NOMO-1 (cell line): Measurements from ENCODE around the gene HENMT1.
A peak's percentile ranks its signal among the peaks of the same experiment; 100 is the strongest.

Experiments used
- DNase-seq, 2 experiments: peaks; one replicate each; lab custom pipeline; 2025; ENCODE audit not compliant: unreplicated experiment in 2 of 2; lab: John Stamatoyannopoulos, UW

The HENMT1 gene

GRCh38 chr1:108634521-108634920, 26.4 kb downstream of the HENMT1 start:
- DNase-seq, result no peak

GRCh38 chr1:108628665-108629064, 32.2 kb downstream of the HENMT1 start:
- no peak for DNase-seq

GRCh38 chr1:108627951-108628350, 32.9 kb downstream of the HENMT1 start:
- no peak for DNase-seq

GRCh38 chr1:108627256-108627655, 33.6 kb downstream of the HENMT1 start:
- DNase-seq, result no peak

GRCh38 chr1:108624069-108624468, 36.8 kb downstream of the HENMT1 start:
- no peak for DNase-seq

GRCh38 chr1:108617724-108618056, 43.2 kb downstream of the HENMT1 start:
- DNase-seq, result no peak

- DNase-seq, result no peak
Measured at GRCh38 chr1:108617008-108617723, 43.7 kb downstream of the HENMT1 start.

- DNase-seq, result no peak
Measured at GRCh38 chr1:108615544-108615943, 45.3 kb downstream of the HENMT1 start.

- no peak for DNase-seq
Measured at GRCh38 chr1:108612496-108612895, 48.4 kb downstream of the HENMT1 start.

- DNase-seq, result no peak
Measured at GRCh38 chr1:108611984-108612383, 48.9 kb downstream of the HENMT1 start.

GRCh38 chr1:108610073-108610472, 50.8 kb downstream of the HENMT1 start:
- DNase-seq, result no peak

- DNase-seq, result no peak
Measured at GRCh38 chr1:108609483-108610049, 51.3 kb downstream of the HENMT1 start.

GRCh38 chr1:108606478-108606877, 54.4 kb downstream of the HENMT1 start:
- DNase-seq, result no peak

GRCh38 chr1:108605633-108606032, 55.3 kb downstream of the HENMT1 start:
- DNase-seq, result no peak

- DNase-seq, result no peak
Measured at GRCh38 chr1:108601708-108602410, 59.0 kb downstream of the HENMT1 start.

- peak in 1 of 2 experiments; percentile 41 for DNase-seq
Measured at GRCh38 chr1:108600504-108600903, 60.4 kb downstream of the HENMT1 start.

GRCh38 chr1:108598340-108598739, 62.6 kb downstream of the HENMT1 start:
- no peak for DNase-seq
